Gastrocnemius medialis (tissue), 4 donors: ENCODE measurements around the gene SLC6A19.

Source experiments
- CTCF ChIP-seq, 5 experiments: fragments of 450-650 bp in 3 of 5; fragments of 200-600 bp in 2 of 5; sonication (generic) in 2 of 5; IDR thresholded peaks in 4 of 5; conservative IDR thresholded peaks in 1 of 5; 1 replicate in 4 of 5; 2 replicates in 1 of 5; pipeline ENCODE4 v1.5.1; 2016 to 2019; ENCODE audit warnings: antibody characterized with exemption in 5 of 5, mild to moderate bottlenecking in 3 of 5, moderate library complexity in 3 of 5
- POLR2A ChIP-seq, 2 donors: fragments of 450-650 bp; IDR thresholded peaks; one replicate each; pipeline ENCODE4 v1.6.1; 2017; ENCODE audit warnings: antibody characterized with exemption in 2 of 2, mild to moderate bottlenecking in 2 of 2, moderate library complexity in 2 of 2

- TF ChIP-seq CTCF (IDR thresholded peaks at IDR 0.05 in 4 of 5, conservative IDR thresholded peaks at IDR 0.05 in 1 of 5) (no peak), POLR2A (IDR thresholded peaks at IDR 0.05) (no peak)
Observed at GRCh38 chr5:1186351-1187233, 14.8 kb upstream of the SLC6A19 start.
